ENCODE data around the gene FRAT1.

FRAT1 gene

GRCh38 chr10:97365761-97366351, 46.8 kb downstream of the FRAT1 start:
- no peak for DNase-seq (ENCODE audit: low read depth)

- DNase-seq (ENCODE audit: low read depth) = no peak
These were observed 47.5 kb downstream of the FRAT1 start for GRCh38 chr10:97366572-97366971.

- no peak for DNase-seq (ENCODE audit: low read depth)
These were observed 48.1 kb downstream of the FRAT1 start for GRCh38 chr10:97367126-97367649.

Measured in activated gamma-delta T cell treated with anti-CD3 and anti-CD28 coated beads, Interleukin-2, amount 50 U/mL, for 16 hours (primary cell).